Upper lobe of left lung (tissue), 6 donors: ENCODE data around the gene PPP1R37. TPM values are rescaled to one million over a fixed set of nuclear protein-coding genes. Genes with fewer than 3 reads are reported as not detected.

Source experiments
- ATAC-seq, 2 donors: fragments of 200-7000 bp; cut with Tn5 transposase; one replicate each; pipeline ENCODE4 v1.9.1; 2022; ENCODE audit warnings: mild to moderate bottlenecking in 2 of 2, moderate library complexity in 2 of 2; ENCODE audit not compliant: low FRiP score in 2 of 2
- DNase-seq, 2 donors: peaks; one replicate each; pipeline ENCODE4 v3.0.0-alpha.2; 2019 to 2020
- H3K27ac ChIP-seq, 4 donors: fragments of 200-600 bp; sonication (generic); one replicate each; pipeline ENCODE4 v1.5.1; 2016 to 2019
- H3K27me3 ChIP-seq, 4 donors: fragments of 200-600 bp; sonication (generic); one replicate each; pipeline ENCODE4 v1.5.1; 2017 to 2019
- H3K36me3 ChIP-seq, 4 donors: fragments of 200-600 bp; sonication (generic); one replicate each; pipeline ENCODE4 v1.5.1; 2016 to 2019
- H3K4me1 ChIP-seq, 4 donors: fragments of 200-600 bp; sonication (generic); one replicate each; pipeline ENCODE4 v1.5.1; 2018 to 2019
- H3K4me3 ChIP-seq, 4 donors: fragments of 200-600 bp; sonication (generic); one replicate each; pipeline ENCODE4 v1.5.1; 2017 to 2019; ENCODE audit warnings: mild to moderate bottlenecking in 2 of 4, moderate library complexity in 1 of 4
- H3K9me3 ChIP-seq, 4 donors: fragments of 200-600 bp; sonication (generic); one replicate each; pipeline ENCODE4 v1.5.1; 2018 to 2019
- EP300 ChIP-seq, 4 donors: sonication (generic); formaldehyde crosslinking; IDR thresholded peaks; one replicate each; pipeline ENCODE4 v1.5.1; 2017; ENCODE audit warnings: antibody characterized with exemption in 4 of 4, control low read depth in 2 of 4
- POLR2A ChIP-seq, 4 donors: fragments of 450-650 bp; IDR thresholded peaks; one replicate each; pipeline ENCODE4 v1.5.1; 2016 to 2017; ENCODE audit warnings: antibody characterized with exemption in 4 of 4, mild to moderate bottlenecking in 2 of 4
- POLR2AphosphoS5 ChIP-seq, 2 donors: sonication (generic); formaldehyde crosslinking; IDR thresholded peaks; one replicate each; pipeline ENCODE4 v1.5.1; 2017; ENCODE audit warnings: antibody characterized with exemption in 2 of 2
- WGBS, 2 donors: methylation state at CpG; one replicate each; pipeline ENCODE4 v1.1.5; 2017 to 2018; 5-methylcytosine and 5-hydroxymethylcytosine counted together
- total RNA-seq, 6 donors: library from RNA; depleted of rRNA in 4 of 6; stranded (reverse); fragments of >200 nt in 4 of 6; gene quantifications; one replicate each; pipeline versions ENCODE4 v1.1.0 to v1.2.1, GENCODE V29; 2016 to 2021
- TF ChIP-seq, protein P1 (sequence below), 6 experiments: fragments of 450-650 bp in 4 of 6; fragments of 200-600 bp in 2 of 6; sonication (generic) in 2 of 6; IDR thresholded peaks; one replicate each; pipeline ENCODE4 v1.5.1; 2016 to 2019; ENCODE audit warnings: antibody characterized with exemption in 6 of 6
- donor health status: DM: no; HTN: no; CAD: no; lungs with moderate emphysema.
- donor health status: DM: no; HTN: yes; CAD: no; lungs with severe emphysema.

Gene PPP1R37
- total RNA-seq, 6 donors from 2014 or later, result 30.0 to 64.6 (median 37.3) TPM

GRCh38 chr19:45147835-45148676, 55.1 kb downstream of the PPP1R37 start:
- TF ChIP-seq POLR2A (IDR thresholded peaks at IDR 0.05), result no peak
- TF ChIP-seq, protein P1, sequence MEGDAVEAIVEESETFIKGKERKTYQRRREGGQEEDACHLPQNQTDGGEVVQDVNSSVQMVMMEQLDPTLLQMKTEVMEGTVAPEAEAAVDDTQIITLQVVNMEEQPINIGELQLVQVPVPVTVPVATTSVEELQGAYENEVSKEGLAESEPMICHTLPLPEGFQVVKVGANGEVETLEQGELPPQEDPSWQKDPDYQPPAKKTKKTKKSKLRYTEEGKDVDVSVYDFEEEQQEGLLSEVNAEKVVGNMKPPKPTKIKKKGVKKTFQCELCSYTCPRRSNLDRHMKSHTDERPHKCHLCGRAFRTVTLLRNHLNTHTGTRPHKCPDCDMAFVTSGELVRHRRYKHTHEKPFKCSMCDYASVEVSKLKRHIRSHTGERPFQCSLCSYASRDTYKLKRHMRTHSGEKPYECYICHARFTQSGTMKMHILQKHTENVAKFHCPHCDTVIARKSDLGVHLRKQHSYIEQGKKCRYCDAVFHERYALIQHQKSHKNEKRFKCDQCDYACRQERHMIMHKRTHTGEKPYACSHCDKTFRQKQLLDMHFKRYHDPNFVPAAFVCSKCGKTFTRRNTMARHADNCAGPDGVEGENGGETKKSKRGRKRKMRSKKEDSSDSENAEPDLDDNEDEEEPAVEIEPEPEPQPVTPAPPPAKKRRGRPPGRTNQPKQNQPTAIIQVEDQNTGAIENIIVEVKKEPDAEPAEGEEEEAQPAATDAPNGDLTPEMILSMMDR (IDR thresholded peaks at IDR 0.05), result no peak
- TF ChIP-seq EP300 (IDR thresholded peaks at IDR 0.05), result no peak
- TF ChIP-seq POLR2AphosphoS5 (IDR thresholded peaks at IDR 0.05), result no peak
- H3K27ac ChIP-seq, result no peak overlapping the region
- H3K4me1 ChIP-seq, result peaks cover 14 to 18% (median 14%) of the 10 kb centered on the region in 4 donors
- WGBS, 2 donors, result 87 to 91% methylated on average over 16 to 17 of the region's 18 CpGs
- no peak for DNase-seq
- H3K36me3 ChIP-seq, result peaks cover 0 to 37% (median 26%) of the 10 kb centered on the region in 4 donors
- H3K27me3 ChIP-seq, result peaks cover 0 to 18% (median 14%) of the 10 kb centered on the region in 4 donors
- H3K4me3 ChIP-seq, result no peak overlapping the region
- ATAC-seq, result no peak
- H3K9me3 ChIP-seq, result no peaks in the 10 kb centered on the region

- no peak for ATAC-seq
- H3K36me3 ChIP-seq, result peaks cover 0 to 28% (median 22%) of the 10 kb centered on the region in 4 donors
- WGBS, 2 donors, result 85 to 90% methylated on average over 9 of the region's 9 CpGs
Observed at GRCh38 chr19:45149129-45149528, 56.1 kb downstream of the PPP1R37 start.

GRCh38 chr19:45150180-45150579, 57.2 kb downstream of the PPP1R37 start:
- H3K4me3 ChIP-seq, result no peak overlapping the region
- 93% methylated on average over 4 of the region's 4 CpGs for whole genome bisulfite sequencing, 2 donors
- H3K4me1 ChIP-seq, result peaks cover 24 to 33% (median 27%) of the 10 kb centered on the region in 4 donors
- no peak overlapping the region for H3K27ac ChIP-seq
- H3K27me3 ChIP-seq, result peaks cover 0 to 28% (median 23%) of the 10 kb centered on the region in 4 donors
- TF ChIP-seq EP300 (IDR thresholded peaks at IDR 0.05) (no peak), POLR2A (IDR thresholded peaks at IDR 0.05) (no peak), POLR2AphosphoS5 (IDR thresholded peaks at IDR 0.05) (no peak)
- TF ChIP-seq, protein P1 (IDR thresholded peaks at IDR 0.05), result no peak
- no peaks in the 10 kb centered on the region for H3K9me3 ChIP-seq
- ATAC-seq, result no peak
- DNase-seq, result no peak
- H3K36me3 ChIP-seq, result peaks cover 0 to 19% (median 15%) of the 10 kb centered on the region in 4 donors

More at GRCh38 chr19:45149129-45149528, 56.1 kb downstream of the PPP1R37 start:
- no peak for DNase-seq
- Histone ChIP-seq H3K9me3 (no peaks in the 10 kb centered on the region), H3K4me3 (no peak overlapping the region), H3K4me1 (peaks cover 24 to 28% (median 25%) of the 10 kb centered on the region in 4 donors), H3K27me3 (peaks cover 0 to 28% (median 23%) of the 10 kb centered on the region in 4 donors), H3K27ac (no peak overlapping the region)
- TF ChIP-seq EP300 (IDR thresholded peaks at IDR 0.05) (no peak), POLR2AphosphoS5 (IDR thresholded peaks at IDR 0.05) (no peak), POLR2A (IDR thresholded peaks at IDR 0.05) (no peak)
- TF ChIP-seq, protein P1 (IDR thresholded peaks at IDR 0.05), result no peak

GRCh38 chr19:45150751-45151281, 57.8 kb downstream of the PPP1R37 start:
- Histone ChIP-seq H3K27me3 (peaks cover 0 to 28% (median 23%) of the 10 kb centered on the region in 4 donors), H3K4me3 (no peak overlapping the region), H3K4me1 (peaks cover 24 to 33% (median 27%) of the 10 kb centered on the region in 4 donors), H3K9me3 (no peaks in the 10 kb centered on the region), H3K36me3 (peaks cover 0 to 13% (median 8%) of the 10 kb centered on the region in 4 donors), H3K27ac (no peak overlapping the region)
- ATAC-seq (no peak), DNase-seq (peak in 1 of 2 donors; percentile 44)
- TF ChIP-seq, protein P1 (IDR thresholded peaks at IDR 0.05), result no peak
- no peak for TF ChIP-seq POLR2AphosphoS5 (IDR thresholded peaks at IDR 0.05)
- TF ChIP-seq EP300 (IDR thresholded peaks at IDR 0.05), result no peak
- TF ChIP-seq POLR2A (IDR thresholded peaks at IDR 0.05), result no peak
- 56 to 60% methylated on average over 1 to 4 of the region's 4 CpGs for WGBS, 2 donors
